Measurements from ENCODE around the gene SETMAR. TPM values are rescaled to one million over a fixed set of nuclear protein-coding genes. Genes with fewer than 3 reads are reported as not detected.

SETMAR gene
- total and polyA plus RNA-seq, 9 donors, result 17.9 to 40.6 (median 31.2) TPM

- DNase-seq, result no peak
- H3K9me3 ChIP-seq, result no peaks in the 10 kb centered on the region
- peak overlapping the region; percentile 62 to 66 for H3K27ac ChIP-seq
- peaks cover 11% of the 10 kb centered on the region for H3K4me1 ChIP-seq (ENCODE audit: insufficient read depth)
- no peaks in the 10 kb centered on the region for H3K27me3 ChIP-seq
- intact Hi-C loops (cut with DNase I), result loop anchor here (5.0 to 10.0 kb wide), 5 partner anchors 143 to 283 kb away; partner anchors contain the start of gene ITPR1 (in 2 of the 4)
- WGBS, 3 donors, result 17 to 25% (median 18%) methylated on average over 11 of the region's 11 CpGs
- peak overlapping the region; percentile 32 for H3K4me3 ChIP-seq
- TF ChIP-seq CTCF (IDR thresholded peaks at IDR 0.05) (no peak), POLR2A (IDR thresholded peaks at IDR 0.05) (no peak), EP300 (IDR thresholded peaks at IDR 0.05) (no peak)
- no peaks in the 10 kb centered on the region for H3K36me3 ChIP-seq
Measured at GRCh38 chr3:4351164-4351855, 48.1 kb downstream of the SETMAR start.

GRCh38 chr3:4351872-4352271, 48.7 kb downstream of the SETMAR start:
- WGBS, 3 donors, result 87 to 92% (median 88%) methylated on average over 4 of the region's 4 CpGs

GRCh38 chr3:4355401-4356219, 52.4 kb downstream of the SETMAR start:
- no peak for TF ChIP-seq CTCF (IDR thresholded peaks at IDR 0.05)
- no peak for TF ChIP-seq EP300 (IDR thresholded peaks at IDR 0.05)
- no peak for TF ChIP-seq POLR2A (IDR thresholded peaks at IDR 0.05)
- Histone ChIP-seq H3K4me3 (no peak overlapping the region), H3K4me1 (ENCODE audit: insufficient read depth) (peaks cover 24% of the 10 kb centered on the region), H3K27me3 (no peaks in the 10 kb centered on the region), H3K36me3 (no peaks in the 10 kb centered on the region), H3K27ac (no peak overlapping the region), H3K9me3 (no peaks in the 10 kb centered on the region)
- 27 to 39% (median 31%) methylated on average over 6 of the region's 6 CpGs for WGBS, 3 donors
- DNase-seq, result peak; percentile 58 to 81 (median 68)
- intact Hi-C loops (cut with DNase I), result loop anchor here (10.0 kb wide), 3 partner anchors 139 to 279 kb away; partner anchors contain the start of gene ITPR1 (in 2 of the 4)

More at GRCh38 chr3:4351872-4352271, 48.7 kb downstream of the SETMAR start:
- Histone ChIP-seq H3K27me3 (no peaks in the 10 kb centered on the region), H3K4me1 (ENCODE audit: insufficient read depth) (peaks cover 15% of the 10 kb centered on the region), H3K36me3 (no peaks in the 10 kb centered on the region), H3K9me3 (no peaks in the 10 kb centered on the region), H3K4me3 (no peak overlapping the region), H3K27ac (peak overlapping the region in 1 of 2 donors; percentile 62)
- no peak for DNase-seq
- TF ChIP-seq EP300 (IDR thresholded peaks at IDR 0.05) (no peak), CTCF (IDR thresholded peaks at IDR 0.05) (no peak), POLR2A (IDR thresholded peaks at IDR 0.05) (no peak)
- intact Hi-C loops (cut with DNase I), result loop anchor here (5.0 to 10.0 kb wide), 5 partner anchors 143 to 283 kb away; partner anchors contain the start of gene ITPR1 (in 2 of the 4)

- Histone ChIP-seq H3K27ac (no peak overlapping the region), H3K4me1 (ENCODE audit: insufficient read depth) (peaks cover 26% of the 10 kb centered on the region), H3K9me3 (no peaks in the 10 kb centered on the region), H3K36me3 (no peaks in the 10 kb centered on the region), H3K27me3 (no peaks in the 10 kb centered on the region), H3K4me3 (no peak overlapping the region)
- DNase-seq, result no peak
- intact Hi-C loops (cut with DNase I), result loop anchor here (10.0 kb wide), 3 partner anchors 139 to 279 kb away; partner anchors contain the start of gene ITPR1 (in 2 of the 4)
- 54 to 73% (median 58%) methylated on average over 6 of the region's 6 CpGs for WGBS, 3 donors
- TF ChIP-seq EP300 (IDR thresholded peaks at IDR 0.05) (no peak), POLR2A (IDR thresholded peaks at IDR 0.05) (no peak), CTCF (IDR thresholded peaks at IDR 0.05) (no peak)
Measured at GRCh38 chr3:4356220-4356540, 53.0 kb downstream of the SETMAR start.

Data from ovary (tissue), 9 donors.